ENCODE results near the gene HOXA3. TPM values are rescaled to one million over a fixed set of nuclear protein-coding genes. Genes with fewer than 3 reads are reported as not detected.

Gene HOXA3
- total and polyA plus RNA-seq, 3 experiments from 2014 or later = not detected

DNA sequence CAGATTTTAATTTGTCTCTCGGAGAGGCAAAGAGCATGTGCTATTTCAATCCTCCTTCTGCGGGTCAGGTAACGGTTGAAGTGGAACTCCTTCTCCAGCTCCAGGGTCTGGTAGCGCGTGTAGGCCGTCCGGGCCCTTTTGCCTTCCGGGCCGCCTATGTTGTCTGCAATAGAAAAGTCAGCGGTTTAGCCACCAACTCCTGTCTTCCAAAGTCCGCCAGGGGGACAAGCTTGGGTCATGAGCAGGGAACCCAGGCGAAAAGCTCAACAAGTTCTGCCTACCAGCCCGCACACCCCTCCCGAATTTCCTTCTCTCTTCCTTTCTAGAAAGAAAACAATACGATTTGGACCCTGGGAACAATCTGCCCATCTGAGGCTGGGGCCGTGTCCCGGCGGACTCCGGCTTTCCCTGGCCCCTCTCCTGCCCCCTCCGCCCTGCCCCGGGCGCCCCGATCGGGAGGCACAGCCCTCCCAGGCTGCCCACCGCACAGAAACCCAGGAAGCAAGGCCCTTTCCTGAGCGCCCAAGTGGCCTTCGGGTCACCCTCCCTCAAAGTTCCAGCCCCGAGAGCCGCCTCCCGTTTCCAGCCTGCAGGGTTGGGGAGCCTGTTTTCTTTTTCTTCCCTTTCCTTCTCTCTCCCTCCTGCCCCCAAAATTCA, 10.3 kb downstream of the HOXA3 start:
- POLR2A ChIA-PET = no interaction called here
- Histone ChIP-seq H3K4me1 (ENCODE audit: insufficient read depth, low read length) (no peaks in the 10 kb centered on the region), H3K36me3 (ENCODE audit: insufficient read depth, low read length) (no peaks in the 10 kb centered on the region), H3K9me3 (ENCODE audit: low read length) (no peaks in the 10 kb centered on the region), H3K27ac (ENCODE audit: low read depth, low read length) (no peak overlapping the region), H3K27me3 (ENCODE audit: insufficient read depth, low read length, poor library complexity, severe bottlenecking) (peaks cover 19% of the 10 kb centered on the region), H3K4me3 (ENCODE audit: low read length) (no peak overlapping the region)
- DNase-seq = no peak
- no peaks in the 10 kb centered on the region for H3K9me3 Mint-ChIP-seq
- no peaks in the 10 kb centered on the region for H3K36me3 Mint-ChIP-seq
- no peak overlapping the region for H3K27ac Mint-ChIP-seq
- H3K4me3 Mint-ChIP-seq = no peak overlapping the region
- H3K27me3 Mint-ChIP-seq = peaks cover 32 to 63% of the 10 kb centered on the region in 2 donors
- CTCF ChIA-PET = interaction anchor here (1.3 to 1.7 kb wide), 2 partner anchors 9 to 11 kb away, joined by 4 to 5 read pairs; partner anchors contain the start of gene HOXA4
- H3K4me1 Mint-ChIP-seq = peaks cover 0 to 1% (median 0%) of the 10 kb centered on the region in 3 donors

DNA sequence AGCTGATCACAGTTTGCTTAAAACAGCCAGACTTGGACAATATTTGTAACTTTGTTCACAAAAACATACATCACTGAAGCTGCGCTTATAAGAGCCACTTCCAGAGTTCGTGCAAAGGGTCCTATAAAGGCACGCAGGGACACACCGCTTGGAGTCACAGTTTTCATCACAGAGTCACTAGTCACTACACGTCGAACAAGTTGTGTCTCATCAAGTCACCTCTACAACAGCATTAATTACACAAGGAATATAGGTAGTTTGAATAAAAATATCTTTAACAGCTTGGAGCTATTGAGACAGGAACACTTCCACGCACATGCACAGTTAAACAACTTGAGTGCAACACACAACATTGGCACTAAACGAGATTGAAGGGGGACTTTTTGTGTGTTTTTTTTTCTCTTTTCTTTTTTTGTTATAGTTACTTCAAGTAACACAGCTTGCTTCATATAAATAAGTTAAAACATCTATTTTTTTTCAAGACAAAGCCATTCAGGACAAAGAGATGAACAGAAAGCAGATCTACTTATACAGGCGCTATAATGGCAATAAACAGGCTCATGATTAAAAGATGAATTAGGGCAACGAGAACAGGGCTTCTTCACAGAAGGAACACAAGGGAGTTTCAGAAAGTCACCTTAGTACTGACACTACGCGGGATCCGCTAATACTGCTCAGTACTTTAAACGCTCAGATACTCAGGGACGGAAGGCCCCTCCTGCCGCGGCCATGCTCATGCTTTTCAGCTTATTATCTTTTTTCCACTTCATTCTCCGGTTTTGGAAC, 11.1 kb downstream of the HOXA3 start:
- CTCF ChIA-PET = interaction anchor here (1.3 to 1.7 kb wide), 2 partner anchors 9 to 10 kb away, joined by 4 to 5 read pairs; partner anchors contain the start of gene HOXA4
- no peaks in the 10 kb centered on the region for H3K4me1 Mint-ChIP-seq
- H3K4me3 ChIP-seq (ENCODE audit: low read length) = no peak overlapping the region
- H3K36me3 Mint-ChIP-seq = no peaks in the 10 kb centered on the region
- H3K9me3 Mint-ChIP-seq = no peaks in the 10 kb centered on the region
- peaks cover 18% of the 10 kb centered on the region for H3K27me3 ChIP-seq (ENCODE audit: insufficient read depth, low read length, poor library complexity, severe bottlenecking)
- H3K27ac ChIP-seq (ENCODE audit: low read depth, low read length) = no peak overlapping the region
- no peak overlapping the region for H3K4me3 Mint-ChIP-seq
- no peaks in the 10 kb centered on the region for H3K36me3 ChIP-seq (ENCODE audit: insufficient read depth, low read length)
- H3K4me1 ChIP-seq (ENCODE audit: insufficient read depth, low read length) = no peaks in the 10 kb centered on the region
- H3K27ac Mint-ChIP-seq = no peak overlapping the region
- POLR2A ChIA-PET = no interaction called here
- no peaks in the 10 kb centered on the region for H3K9me3 ChIP-seq (ENCODE audit: low read length)
- no peak for DNase-seq
- peaks cover 32 to 63% of the 10 kb centered on the region in 2 donors for H3K27me3 Mint-ChIP-seq

DNA sequence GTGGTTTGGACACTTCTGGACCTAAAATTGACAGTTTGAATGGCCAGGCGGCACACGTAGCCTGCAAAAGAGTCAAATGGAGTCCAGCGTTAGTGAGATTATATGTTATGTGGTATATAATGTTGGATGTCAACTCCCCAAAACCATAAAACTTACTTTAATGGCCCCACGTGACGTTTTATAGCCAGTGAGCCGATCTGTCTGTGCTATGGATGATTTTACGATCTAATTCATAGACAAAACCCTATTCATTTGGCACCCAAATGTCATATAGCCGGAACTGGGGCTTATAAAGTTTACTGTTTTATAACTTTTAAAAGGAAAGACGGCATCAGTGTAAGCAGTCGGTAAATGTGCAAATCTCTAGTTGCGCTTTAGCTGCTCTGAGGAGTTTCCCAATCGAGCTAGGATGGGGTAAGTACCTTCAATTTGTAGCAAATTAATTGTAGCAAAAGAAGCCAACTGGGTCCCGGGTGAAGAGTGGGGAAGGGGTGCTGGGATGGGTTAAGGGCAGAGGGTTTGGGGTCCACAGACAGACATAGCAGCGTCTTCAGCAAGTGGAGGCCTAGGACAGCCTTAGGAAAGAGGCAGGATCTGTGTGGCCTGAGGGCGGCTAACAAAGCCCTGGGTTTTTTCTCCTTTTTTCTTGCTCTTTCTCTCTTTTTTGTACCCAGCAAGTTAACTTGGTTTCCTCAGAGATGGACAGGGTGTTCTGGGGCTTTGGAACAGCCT, 12.1 kb downstream of the HOXA3 start:
- H3K27me3 Mint-ChIP-seq = peaks cover 32 to 66% of the 10 kb centered on the region in 2 donors
- POLR2A ChIA-PET = no interaction called here

DNA sequence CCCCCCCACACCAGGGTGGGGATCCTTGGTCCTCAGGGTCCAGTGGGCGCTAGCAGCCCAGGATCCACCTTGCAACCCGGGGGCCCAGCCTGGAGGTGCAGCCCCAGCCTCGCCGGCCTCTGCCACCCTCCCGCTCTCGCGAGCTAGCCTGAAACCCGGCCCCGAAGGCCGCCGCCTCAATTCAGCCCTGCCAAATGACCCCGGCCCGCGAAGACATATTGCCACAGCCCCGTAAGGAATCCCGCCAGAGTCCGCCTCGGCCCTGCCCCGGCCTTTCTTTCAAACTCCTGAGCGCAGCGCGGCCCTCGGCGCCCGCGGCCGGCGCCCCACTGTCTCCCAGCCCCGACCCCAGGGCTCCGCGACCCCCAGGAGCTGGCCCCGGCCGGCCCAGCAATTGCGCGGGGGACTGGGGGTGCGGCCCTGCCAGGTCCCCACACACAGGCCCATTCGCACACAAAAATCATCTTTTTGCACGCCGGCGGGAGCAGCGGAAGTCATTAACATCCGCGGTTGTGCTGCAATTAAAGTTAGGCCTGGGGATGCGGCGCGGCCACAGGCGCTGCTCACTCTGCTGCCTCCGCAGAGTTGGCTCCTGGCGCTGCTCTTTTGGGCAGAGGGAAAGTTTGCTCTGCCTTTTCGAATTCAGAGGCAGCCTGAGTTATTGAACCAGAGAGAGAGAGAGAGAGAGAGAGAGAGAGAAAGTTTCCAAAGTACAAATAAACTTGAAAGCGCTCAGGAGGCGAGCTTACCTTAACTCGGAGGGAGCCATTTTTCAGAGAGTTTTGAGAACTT, 12.9 kb downstream of the HOXA3 start:
- Histone ChIP-seq H3K27ac (ENCODE audit: low read depth, low read length) (no peak overlapping the region), H3K27me3 (ENCODE audit: insufficient read depth, low read length, poor library complexity, severe bottlenecking) (peaks cover 23% of the 10 kb centered on the region), H3K9me3 (ENCODE audit: low read length) (no peaks in the 10 kb centered on the region), H3K4me3 (ENCODE audit: low read length) (no peak overlapping the region), H3K4me1 (ENCODE audit: insufficient read depth, low read length) (no peaks in the 10 kb centered on the region), H3K36me3 (ENCODE audit: insufficient read depth, low read length) (no peaks in the 10 kb centered on the region)
- no peak overlapping the region for H3K27ac Mint-ChIP-seq
- CTCF ChIA-PET = no interaction called here
- no peaks in the 10 kb centered on the region for H3K36me3 Mint-ChIP-seq
- no peak for DNase-seq
- peaks cover 31 to 70% of the 10 kb centered on the region in 2 donors for H3K27me3 Mint-ChIP-seq
- no peak overlapping the region for H3K4me3 Mint-ChIP-seq
- H3K9me3 Mint-ChIP-seq = no peaks in the 10 kb centered on the region
- POLR2A ChIA-PET = no interaction called here
- no peaks in the 10 kb centered on the region for H3K4me1 Mint-ChIP-seq

More for the DNA sequence above, 12.1 kb downstream of the HOXA3 start:
- H3K27ac ChIP-seq (ENCODE audit: low read depth, low read length) = no peak overlapping the region
- CTCF ChIA-PET = no interaction called here
- H3K27me3 ChIP-seq (ENCODE audit: insufficient read depth, low read length, poor library complexity, severe bottlenecking) = peaks cover 20% of the 10 kb centered on the region
- no peaks in the 10 kb centered on the region for H3K36me3 ChIP-seq (ENCODE audit: insufficient read depth, low read length)
- H3K4me1 Mint-ChIP-seq = no peaks in the 10 kb centered on the region
- no peaks in the 10 kb centered on the region for H3K9me3 ChIP-seq (ENCODE audit: low read length)
- DNase-seq = no peak
- no peak overlapping the region for H3K4me3 Mint-ChIP-seq
- H3K36me3 Mint-ChIP-seq = no peaks in the 10 kb centered on the region
- no peak overlapping the region for H3K4me3 ChIP-seq (ENCODE audit: low read length)
- H3K27ac Mint-ChIP-seq = no peak overlapping the region
- no peaks in the 10 kb centered on the region for H3K4me1 ChIP-seq (ENCODE audit: insufficient read depth, low read length)
- no peaks in the 10 kb centered on the region for H3K9me3 Mint-ChIP-seq

DNA sequence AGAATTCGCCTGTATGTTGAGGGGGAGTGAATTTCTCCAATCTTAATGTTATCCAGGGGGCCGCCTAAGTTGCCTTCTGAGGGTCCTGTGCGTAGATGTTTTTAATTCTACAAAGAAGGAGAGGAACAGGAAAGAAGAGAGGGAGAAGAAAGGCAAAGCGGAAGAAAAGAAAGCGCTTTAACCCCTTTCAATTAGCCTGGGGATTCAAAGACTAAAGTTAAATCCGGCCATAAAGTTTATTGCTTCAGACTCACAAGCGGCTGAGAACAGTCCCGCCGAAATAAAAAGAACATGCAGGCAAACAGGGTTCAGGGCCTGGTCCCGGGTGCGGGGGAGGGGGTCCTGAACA, 13.4 kb downstream of the HOXA3 start:
- H3K4me3 ChIP-seq (ENCODE audit: low read length) = no peak overlapping the region
- no peak overlapping the region for H3K27ac ChIP-seq (ENCODE audit: low read depth, low read length)
- peaks cover 30 to 70% of the 10 kb centered on the region in 2 donors for H3K27me3 Mint-ChIP-seq
- H3K36me3 Mint-ChIP-seq = no peaks in the 10 kb centered on the region
- peaks cover 23% of the 10 kb centered on the region for H3K27me3 ChIP-seq (ENCODE audit: insufficient read depth, low read length, poor library complexity, severe bottlenecking)
- no peaks in the 10 kb centered on the region for H3K36me3 ChIP-seq (ENCODE audit: insufficient read depth, low read length)
- no peak overlapping the region for H3K4me3 Mint-ChIP-seq
- no peaks in the 10 kb centered on the region for H3K4me1 Mint-ChIP-seq
- POLR2A ChIA-PET = no interaction called here
- H3K27ac Mint-ChIP-seq = no peak overlapping the region
- H3K4me1 ChIP-seq (ENCODE audit: insufficient read depth, low read length) = no peaks in the 10 kb centered on the region
- no peak for DNase-seq
- no peaks in the 10 kb centered on the region for H3K9me3 ChIP-seq (ENCODE audit: low read length)
- CTCF ChIA-PET = no interaction called here
- H3K9me3 Mint-ChIP-seq = no peaks in the 10 kb centered on the region

DNA sequence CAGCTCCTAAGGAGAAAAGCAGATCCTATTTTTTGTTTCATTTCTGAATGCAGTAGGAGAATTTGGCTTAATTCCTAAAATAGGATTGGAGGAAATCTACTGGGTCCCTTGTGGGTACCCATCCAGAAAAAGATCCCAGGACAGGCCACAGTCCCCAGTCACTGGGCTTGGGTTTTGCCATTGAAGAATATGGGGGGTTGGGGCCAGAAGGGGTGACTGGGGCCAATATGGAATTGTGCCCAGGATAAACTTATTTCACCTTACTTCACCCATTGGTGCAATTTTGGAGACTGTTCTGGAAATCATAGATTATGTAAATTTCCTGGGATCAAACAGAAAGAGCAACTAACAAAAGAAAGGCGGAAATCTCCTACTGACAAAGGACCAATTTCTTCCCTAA, 13.9 kb downstream of the HOXA3 start:
- no peak overlapping the region for H3K27ac Mint-ChIP-seq
- H3K27ac ChIP-seq (ENCODE audit: low read depth, low read length) = no peak overlapping the region
- no peaks in the 10 kb centered on the region for H3K36me3 ChIP-seq (ENCODE audit: insufficient read depth, low read length)
- DNase-seq = no peak
- no peaks in the 10 kb centered on the region for H3K36me3 Mint-ChIP-seq
- H3K9me3 ChIP-seq (ENCODE audit: low read length) = no peaks in the 10 kb centered on the region
- CTCF ChIA-PET = no interaction called here
- H3K4me1 Mint-ChIP-seq = no peaks in the 10 kb centered on the region
- H3K4me1 ChIP-seq (ENCODE audit: insufficient read depth, low read length) = no peaks in the 10 kb centered on the region
- no peak overlapping the region for H3K4me3 ChIP-seq (ENCODE audit: low read length)
- H3K27me3 Mint-ChIP-seq = peaks cover 33 to 73% of the 10 kb centered on the region in 2 donors
- no peaks in the 10 kb centered on the region for H3K9me3 Mint-ChIP-seq
- POLR2A ChIA-PET = no interaction called here
- peaks cover 23% of the 10 kb centered on the region for H3K27me3 ChIP-seq (ENCODE audit: insufficient read depth, low read length, poor library complexity, severe bottlenecking)
- no peak overlapping the region for H3K4me3 Mint-ChIP-seq

DNA sequence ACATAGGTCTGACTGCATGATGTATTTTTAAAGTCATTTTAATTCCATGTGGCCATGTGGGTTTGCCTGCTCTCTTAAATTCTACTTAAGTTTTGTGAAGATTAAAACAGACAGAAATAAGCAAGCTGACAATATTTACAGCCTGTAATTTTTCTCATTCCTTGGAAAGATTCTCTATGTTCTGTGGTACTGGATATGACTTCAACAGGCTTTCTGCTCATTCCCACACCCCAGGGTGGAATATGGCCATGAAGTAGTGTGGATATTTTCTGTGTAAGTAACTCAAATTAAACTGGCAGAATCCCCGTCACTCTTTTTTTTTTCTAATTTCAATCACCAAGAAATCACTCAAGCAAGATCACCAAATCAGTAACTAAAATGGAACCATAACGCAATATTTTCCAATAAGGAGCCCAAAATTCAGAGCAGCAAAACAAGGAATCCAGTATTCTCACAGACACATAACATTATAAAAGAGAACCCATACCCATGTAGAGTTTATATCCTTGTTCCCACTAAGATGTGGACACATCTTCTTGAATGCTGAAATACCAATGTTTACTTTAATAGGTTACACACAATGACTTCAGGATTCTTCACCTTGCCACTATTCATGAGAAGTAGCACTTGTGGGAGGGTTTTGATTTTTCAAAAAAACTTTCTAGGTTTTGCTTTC, 14.6 kb downstream of the HOXA3 start:
- ChIA-PET CTCF (no interaction called here), POLR2A (no interaction called here)
- no peaks in the 10 kb centered on the region for H3K9me3 ChIP-seq (ENCODE audit: low read length)
- H3K27me3 Mint-ChIP-seq = peaks cover 40 to 77% of the 10 kb centered on the region in 2 donors
- no peak overlapping the region for H3K4me3 ChIP-seq (ENCODE audit: low read length)
- no peaks in the 10 kb centered on the region for H3K4me1 ChIP-seq (ENCODE audit: insufficient read depth, low read length)
- H3K36me3 ChIP-seq (ENCODE audit: insufficient read depth, low read length) = no peaks in the 10 kb centered on the region
- no peak for DNase-seq
- no peaks in the 10 kb centered on the region for H3K9me3 Mint-ChIP-seq
- H3K36me3 Mint-ChIP-seq = no peaks in the 10 kb centered on the region
- H3K4me3 Mint-ChIP-seq = no peak overlapping the region
- H3K4me1 Mint-ChIP-seq = no peaks in the 10 kb centered on the region
- no peak overlapping the region for H3K27ac ChIP-seq (ENCODE audit: low read depth, low read length)
- peaks cover 23% of the 10 kb centered on the region for H3K27me3 ChIP-seq (ENCODE audit: insufficient read depth, low read length, poor library complexity, severe bottlenecking)
- H3K27ac Mint-ChIP-seq = no peak overlapping the region

Data from CD8-positive, alpha-beta memory T cell (primary cell).